Activated CD4-positive, alpha-beta T cell treated with anti-CD3 and anti-CD28 coated beads, Interleukin-2, amount 10 ng/mL, durations not matched to agents 24 days and 14 days (primary cell): ENCODE results near the gene FGF1. TPM values are rescaled to one million over a fixed set of nuclear protein-coding genes. Genes with fewer than 3 reads are reported as not detected.

Experiments
- DNase-seq: peaks from one replicate; pipeline ENCODE4 v3.0.0; 2022
- H3K27ac Mint-ChIP-seq: one replicate; pipeline ENCODE4 v1.8.0; 2022; ENCODE audit warnings: mild to moderate bottlenecking, mixed read lengths
- H3K27me3 Mint-ChIP-seq: one replicate; pipeline ENCODE4 v1.8.0; 2022; ENCODE audit warnings: mixed read lengths
- H3K36me3 Mint-ChIP-seq: one replicate; pipeline ENCODE4 v1.8.0; 2022; ENCODE audit warnings: low read depth, mild to moderate bottlenecking, mixed read lengths
- H3K4me1 Mint-ChIP-seq: one replicate; pipeline ENCODE4 v1.8.0; 2021; ENCODE audit warnings: mixed read lengths
- H3K4me3 Mint-ChIP-seq: one replicate; pipeline ENCODE4 v1.8.0; 2022; ENCODE audit warnings: mild to moderate bottlenecking, moderate library complexity, mixed read lengths
- H3K9me3 Mint-ChIP-seq: one replicate; pipeline ENCODE4 v1.8.0; 2021; ENCODE audit warnings: mixed read lengths
- intact Hi-C: fragments of 100-400 bp; cut with micrococcal nuclease; formaldehyde crosslinking; loops from one replicate; pipeline ENCODE4 v1.15.1; 2023
- total RNA-seq: library from RNA; stranded (reverse); gene quantifications from 2 replicates; pipeline ENCODE4 v1.2.3, GENCODE V29; 2022

The FGF1 gene
- total RNA-seq, 1 donor from 2014 or later, result not detected

DNA sequence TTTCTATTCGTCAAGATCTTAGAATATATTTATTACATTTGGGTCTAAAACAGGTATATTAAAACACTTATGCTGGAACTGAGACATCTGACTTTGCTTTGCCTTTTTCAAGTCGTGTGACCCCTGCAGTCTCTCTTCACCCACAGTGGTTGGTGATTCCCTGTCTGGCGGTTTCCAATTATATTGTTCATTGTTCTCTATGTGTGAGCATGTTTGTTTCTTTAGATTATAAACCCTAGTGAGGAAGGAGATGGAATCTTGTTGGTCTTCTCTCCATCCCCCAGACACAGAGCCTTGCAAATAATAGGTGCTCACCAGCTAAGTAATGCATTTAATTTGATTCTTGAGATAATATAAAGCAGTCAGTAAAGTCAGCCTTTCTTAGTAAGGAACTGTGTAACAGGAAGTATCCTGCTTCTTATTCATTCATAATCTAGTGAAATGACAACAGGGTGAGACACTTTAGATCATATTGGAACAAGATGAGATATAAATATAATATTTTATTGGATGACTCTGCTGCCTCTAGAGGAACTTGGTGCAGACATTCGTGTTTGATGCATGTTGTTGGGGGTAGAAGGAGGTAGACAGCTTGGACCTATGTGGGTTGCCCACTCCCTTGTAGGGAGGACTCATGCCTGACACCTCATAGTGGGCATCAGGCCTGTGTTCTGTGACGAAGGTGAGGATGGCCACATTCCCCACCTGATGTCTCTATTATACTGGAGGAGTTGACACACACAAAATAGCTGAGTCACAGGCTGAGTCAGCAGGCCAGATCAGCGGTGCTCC is 88.1 kb downstream of the FGF1 start:
- Mint-ChIP-seq H3K27me3 (peaks cover 37% of the 10 kb centered on the region), H3K9me3 (peaks cover 4% of the 10 kb centered on the region), H3K36me3 (no peaks in the 10 kb centered on the region), H3K27ac (no peak overlapping the region), H3K4me3 (no peak overlapping the region), H3K4me1 (no peaks in the 10 kb centered on the region)
- intact Hi-C loops, result no loop called here
- no peak for DNase-seq

DNA sequence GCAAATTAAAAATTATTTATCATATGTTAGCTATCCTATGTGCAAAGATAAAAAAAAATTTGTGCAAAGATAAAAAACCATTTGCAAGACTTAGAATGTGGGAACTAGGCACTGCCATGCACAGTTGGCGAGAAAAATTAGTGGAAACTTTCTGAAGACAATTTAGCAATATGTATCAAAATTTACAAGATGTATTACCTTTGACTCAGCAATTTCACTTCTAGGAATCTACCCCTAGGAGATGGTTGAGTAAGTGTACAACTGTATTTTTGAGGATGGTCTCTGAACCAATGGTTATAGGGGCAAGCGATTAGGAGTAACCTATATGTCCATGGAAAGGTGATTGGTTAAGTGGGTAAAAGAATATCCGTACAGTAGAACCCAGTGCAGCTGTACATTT is 88.9 kb downstream of the FGF1 start:
- Mint-ChIP-seq H3K9me3 (peaks cover 4% of the 10 kb centered on the region), H3K4me3 (no peak overlapping the region), H3K4me1 (no peaks in the 10 kb centered on the region), H3K36me3 (no peaks in the 10 kb centered on the region), H3K27ac (no peak overlapping the region), H3K27me3 (peaks cover 41% of the 10 kb centered on the region)
- DNase-seq, result no peak
- intact Hi-C loops, result no loop called here

GRCh38 chr5:142592365-142592764 is 93.5 kb downstream of the FGF1 start:
- peaks cover 44% of the 10 kb centered on the region for H3K27me3 Mint-ChIP-seq
- DNase-seq, result no peak
- no peak overlapping the region for H3K4me3 Mint-ChIP-seq
- peaks cover 4% of the 10 kb centered on the region for H3K9me3 Mint-ChIP-seq
- no peak overlapping the region for H3K27ac Mint-ChIP-seq
- H3K4me1 Mint-ChIP-seq, result no peaks in the 10 kb centered on the region
- H3K36me3 Mint-ChIP-seq, result no peaks in the 10 kb centered on the region
- intact Hi-C loops, result no loop called here

GRCh38 chr5:142590451-142591231 is 95.2 kb downstream of the FGF1 start:
- H3K4me1 Mint-ChIP-seq, result no peaks in the 10 kb centered on the region
- peaks cover 4% of the 10 kb centered on the region for H3K9me3 Mint-ChIP-seq
- no peak for DNase-seq
- no peak overlapping the region for H3K27ac Mint-ChIP-seq
- no peak overlapping the region for H3K4me3 Mint-ChIP-seq
- intact Hi-C loops, result no loop called here
- no peaks in the 10 kb centered on the region for H3K36me3 Mint-ChIP-seq
- peaks cover 46% of the 10 kb centered on the region for H3K27me3 Mint-ChIP-seq

DNA sequence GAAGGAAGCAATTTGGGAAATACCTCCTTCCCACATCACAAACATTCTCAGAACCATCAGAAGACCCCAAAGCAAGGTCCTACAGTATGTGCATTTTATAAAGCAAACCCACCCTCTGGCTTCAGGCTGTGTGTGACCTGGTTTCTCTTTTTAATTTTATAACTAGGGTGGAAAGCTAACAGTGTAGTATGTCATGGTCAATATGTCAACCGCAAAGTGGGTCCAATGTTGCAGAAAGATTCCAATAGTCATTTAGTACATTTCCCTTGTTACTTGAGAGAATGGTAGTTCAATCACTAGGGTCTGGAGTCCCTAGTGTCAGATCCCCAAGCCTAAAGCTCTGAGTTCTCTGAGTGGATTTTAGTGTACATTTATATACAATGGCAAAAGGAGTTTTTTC is 96.2 kb downstream of the FGF1 start:
- no peaks in the 10 kb centered on the region for H3K4me1 Mint-ChIP-seq
- H3K4me3 Mint-ChIP-seq, result no peak overlapping the region
- intact Hi-C loops, result no loop called here
- H3K27me3 Mint-ChIP-seq, result peaks cover 42% of the 10 kb centered on the region
- no peaks in the 10 kb centered on the region for H3K9me3 Mint-ChIP-seq
- no peak overlapping the region for H3K27ac Mint-ChIP-seq
- H3K36me3 Mint-ChIP-seq, result no peaks in the 10 kb centered on the region
- DNase-seq, result no peak

DNA sequence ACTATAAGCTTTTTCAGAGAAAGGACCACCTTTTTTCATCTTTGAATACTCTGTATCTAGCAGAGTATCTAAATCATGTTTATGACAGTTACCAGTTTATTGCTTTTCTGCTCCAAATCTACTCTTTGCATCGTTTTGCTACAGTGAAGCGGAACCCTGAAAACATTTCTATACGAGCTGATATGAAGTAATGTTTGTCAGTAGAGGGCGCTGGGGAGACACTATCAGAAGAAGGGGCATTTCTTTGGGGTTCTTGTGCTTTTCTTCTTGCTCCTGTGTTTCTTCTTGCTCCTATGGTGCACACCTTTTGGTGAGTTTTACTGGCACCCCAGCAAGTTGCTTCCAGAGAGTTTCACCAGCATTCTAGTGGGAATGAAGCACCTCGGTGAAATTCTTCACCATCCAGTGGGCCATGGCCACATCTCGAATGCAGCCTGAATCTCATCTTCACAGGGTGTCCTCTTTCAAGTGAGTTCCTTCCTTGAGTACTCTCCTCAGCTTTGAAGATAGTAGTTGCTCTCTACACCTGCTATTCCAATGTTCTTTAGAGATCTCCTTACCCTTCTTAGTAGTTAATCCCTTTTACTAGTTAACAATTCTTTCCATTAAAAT is 98.4 kb downstream of the FGF1 start:
- DNase-seq, result peak; percentile 73
- Mint-ChIP-seq H3K4me3 (no peak overlapping the region), H3K36me3 (no peaks in the 10 kb centered on the region), H3K27ac (no peak overlapping the region), H3K27me3 (peaks cover 31% of the 10 kb centered on the region), H3K9me3 (no peaks in the 10 kb centered on the region), H3K4me1 (no peaks in the 10 kb centered on the region)
- intact Hi-C loops, result no loop called here

DNA sequence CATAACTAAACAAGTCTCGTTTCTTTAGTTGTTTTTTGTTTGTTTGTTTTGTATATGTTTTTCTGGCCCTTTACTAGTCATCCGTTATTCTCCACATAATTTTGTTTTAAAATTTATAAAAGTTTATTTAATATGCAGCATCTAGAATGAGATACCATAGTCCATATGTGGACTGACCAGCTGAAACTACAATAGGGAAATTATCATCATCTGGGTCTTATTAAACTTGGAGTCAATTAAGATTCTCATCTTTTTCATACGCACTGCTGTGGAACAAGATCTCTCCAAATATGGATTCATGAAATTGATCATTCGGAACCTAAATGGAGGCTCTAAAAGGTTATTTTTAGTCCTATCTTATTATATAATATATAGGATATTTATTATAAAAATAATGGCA is 99.3 kb downstream of the FGF1 start:
- no peaks in the 10 kb centered on the region for H3K36me3 Mint-ChIP-seq
- no peaks in the 10 kb centered on the region for H3K9me3 Mint-ChIP-seq
- peaks cover 29% of the 10 kb centered on the region for H3K27me3 Mint-ChIP-seq
- no peak overlapping the region for H3K27ac Mint-ChIP-seq
- DNase-seq, result no peak
- no peak overlapping the region for H3K4me3 Mint-ChIP-seq
- intact Hi-C loops, result no loop called here
- peaks cover 1% of the 10 kb centered on the region for H3K4me1 Mint-ChIP-seq

DNA sequence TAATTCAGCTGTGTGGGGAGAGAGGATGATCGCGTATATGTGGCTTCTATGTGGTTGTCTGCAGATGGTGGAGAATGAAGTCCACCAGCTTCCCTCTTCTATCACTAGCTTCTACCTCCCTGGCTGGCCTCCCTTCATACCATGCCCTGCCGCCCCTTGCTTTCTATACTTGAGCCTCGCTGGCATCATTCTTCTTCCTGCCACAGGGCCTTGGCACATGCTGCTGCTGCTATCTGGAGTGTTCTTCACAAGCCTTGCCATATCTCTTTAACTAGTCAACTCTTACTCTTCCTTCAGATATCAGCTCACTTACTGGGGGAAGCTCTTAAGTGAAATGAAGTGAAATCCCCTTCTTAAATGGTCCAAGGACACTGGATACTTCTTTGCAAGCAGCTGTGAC is 100.4 kb downstream of the FGF1 start:
- Mint-ChIP-seq H3K4me3 (no peak overlapping the region), H3K27me3 (peaks cover 21% of the 10 kb centered on the region), H3K36me3 (no peaks in the 10 kb centered on the region), H3K9me3 (no peaks in the 10 kb centered on the region), H3K4me1 (peaks cover 2% of the 10 kb centered on the region), H3K27ac (no peak overlapping the region)
- DNase-seq, result no peak
- intact Hi-C loops, result no loop called here

- Mint-ChIP-seq H3K9me3 (no peaks in the 10 kb centered on the region), H3K36me3 (no peaks in the 10 kb centered on the region), H3K4me3 (no peak overlapping the region), H3K4me1 (peaks cover 6% of the 10 kb centered on the region), H3K27ac (no peak overlapping the region), H3K27me3 (peaks cover 17% of the 10 kb centered on the region)
- DNase-seq, result no peak
- intact Hi-C loops, result no loop called here
Measured at GRCh38 chr5:142584891-142585290, 101.0 kb downstream of the FGF1 start.

DNA sequence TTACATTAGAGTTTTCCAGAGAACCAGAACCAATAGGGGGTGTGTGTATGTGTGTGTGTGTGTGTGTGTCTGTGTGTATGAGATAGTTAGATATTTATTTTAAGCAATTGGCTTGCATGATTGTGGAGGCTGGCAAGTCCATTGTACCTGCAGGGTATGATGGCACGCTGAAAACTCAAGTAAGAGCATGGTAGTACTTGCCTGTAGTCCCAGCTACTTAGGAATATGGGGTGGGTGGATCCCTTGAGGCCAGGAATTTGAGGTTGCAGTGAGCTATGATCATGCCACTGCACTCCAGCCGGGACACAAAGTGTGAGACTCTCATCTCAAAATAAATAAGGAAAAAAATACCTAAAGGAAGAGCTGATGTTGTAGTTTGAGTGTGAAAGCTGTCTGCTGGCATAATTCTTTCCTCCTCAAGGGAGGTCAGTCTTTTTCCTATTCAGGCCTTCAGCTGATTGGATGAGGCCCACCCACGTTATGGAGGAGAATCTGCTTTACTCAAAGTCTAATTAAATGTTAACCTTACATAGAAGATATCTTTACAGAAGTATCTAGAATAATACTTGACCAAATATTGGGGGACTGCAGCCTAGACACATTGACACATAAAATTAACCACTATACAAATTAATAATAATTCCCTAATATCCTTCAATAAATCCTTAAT is 107.6 kb downstream of the FGF1 start:
- Mint-ChIP-seq H3K27ac (no peak overlapping the region), H3K4me3 (no peak overlapping the region)
- intact Hi-C loops, result no loop called here

DNA sequence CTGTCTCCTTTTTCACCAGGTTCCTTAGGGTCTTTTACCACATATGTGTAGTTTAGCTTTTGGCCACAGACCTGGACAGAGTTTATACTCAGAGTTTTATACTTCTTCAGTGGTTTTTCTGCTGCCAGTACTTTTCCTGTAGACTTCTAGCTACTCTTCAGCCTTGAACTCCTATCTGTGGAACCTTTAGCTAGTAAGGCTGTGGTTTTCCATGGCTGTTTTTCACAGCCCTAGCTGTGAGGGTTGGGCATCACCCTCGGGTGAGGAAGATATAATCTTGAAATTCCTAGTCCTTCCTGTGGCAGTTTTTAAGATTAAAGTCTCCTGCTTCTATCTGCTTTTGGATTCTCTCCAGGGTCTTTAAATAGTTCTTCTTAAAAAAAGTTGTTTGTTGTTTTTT is 109.1 kb downstream of the FGF1 start:
- Mint-ChIP-seq H3K4me1 (peaks cover 8% of the 10 kb centered on the region), H3K4me3 (no peak overlapping the region), H3K27ac (no peak overlapping the region), H3K36me3 (no peaks in the 10 kb centered on the region), H3K9me3 (peaks cover 7% of the 10 kb centered on the region), H3K27me3 (peaks cover 4% of the 10 kb centered on the region)
- intact Hi-C loops, result no loop called here
- no peak for DNase-seq

More for the DNA sequence above, 107.6 kb downstream of the FGF1 start:
- H3K27me3 Mint-ChIP-seq, result peaks cover 4% of the 10 kb centered on the region
- peaks cover 8% of the 10 kb centered on the region for H3K4me1 Mint-ChIP-seq
- DNase-seq, result no peak
- peaks cover 7% of the 10 kb centered on the region for H3K9me3 Mint-ChIP-seq
- no peaks in the 10 kb centered on the region for H3K36me3 Mint-ChIP-seq

GRCh38 chr5:142576303-142576702 is 109.6 kb downstream of the FGF1 start:
- no peaks in the 10 kb centered on the region for H3K36me3 Mint-ChIP-seq
- H3K27me3 Mint-ChIP-seq, result peaks cover 4% of the 10 kb centered on the region
- no peak overlapping the region for H3K27ac Mint-ChIP-seq
- intact Hi-C loops, result no loop called here
- no peak overlapping the region for H3K4me3 Mint-ChIP-seq
- DNase-seq, result no peak
- peaks cover 6% of the 10 kb centered on the region for H3K4me1 Mint-ChIP-seq
- H3K9me3 Mint-ChIP-seq, result peaks cover 7% of the 10 kb centered on the region

- H3K9me3 Mint-ChIP-seq, result no peaks in the 10 kb centered on the region
- no peak overlapping the region for H3K4me3 Mint-ChIP-seq
- intact Hi-C loops, result no loop called here
- no peaks in the 10 kb centered on the region for H3K36me3 Mint-ChIP-seq
- no peak for DNase-seq
- peaks cover 2% of the 10 kb centered on the region for H3K27me3 Mint-ChIP-seq
- no peak overlapping the region for H3K27ac Mint-ChIP-seq
- no peaks in the 10 kb centered on the region for H3K4me1 Mint-ChIP-seq
Measured at GRCh38 chr5:142572006-142572405, 113.9 kb downstream of the FGF1 start.

- no peaks in the 10 kb centered on the region for H3K27me3 Mint-ChIP-seq
- H3K4me3 Mint-ChIP-seq, result no peak overlapping the region
- H3K36me3 Mint-ChIP-seq, result no peaks in the 10 kb centered on the region
- no peaks in the 10 kb centered on the region for H3K4me1 Mint-ChIP-seq
- no peaks in the 10 kb centered on the region for H3K9me3 Mint-ChIP-seq
- intact Hi-C loops, result no loop called here
- no peak for DNase-seq
- no peak overlapping the region for H3K27ac Mint-ChIP-seq
Measured at GRCh38 chr5:142571371-142571770, 114.5 kb downstream of the FGF1 start.
